Measurements from ENCODE around the gene GGCX. TPM values are rescaled to one million over a fixed set of nuclear protein-coding genes. Genes with fewer than 3 reads are reported as not detected.
A peak's percentile ranks its signal among the peaks of the same experiment; 100 is the strongest.

The GGCX gene
- total and polyA plus RNA-seq, 2 of the 13 experiments (the other 11 are each of a cell fraction or from before 2014, with no cell fraction given) = 72.5 to 103 TPM

DNA sequence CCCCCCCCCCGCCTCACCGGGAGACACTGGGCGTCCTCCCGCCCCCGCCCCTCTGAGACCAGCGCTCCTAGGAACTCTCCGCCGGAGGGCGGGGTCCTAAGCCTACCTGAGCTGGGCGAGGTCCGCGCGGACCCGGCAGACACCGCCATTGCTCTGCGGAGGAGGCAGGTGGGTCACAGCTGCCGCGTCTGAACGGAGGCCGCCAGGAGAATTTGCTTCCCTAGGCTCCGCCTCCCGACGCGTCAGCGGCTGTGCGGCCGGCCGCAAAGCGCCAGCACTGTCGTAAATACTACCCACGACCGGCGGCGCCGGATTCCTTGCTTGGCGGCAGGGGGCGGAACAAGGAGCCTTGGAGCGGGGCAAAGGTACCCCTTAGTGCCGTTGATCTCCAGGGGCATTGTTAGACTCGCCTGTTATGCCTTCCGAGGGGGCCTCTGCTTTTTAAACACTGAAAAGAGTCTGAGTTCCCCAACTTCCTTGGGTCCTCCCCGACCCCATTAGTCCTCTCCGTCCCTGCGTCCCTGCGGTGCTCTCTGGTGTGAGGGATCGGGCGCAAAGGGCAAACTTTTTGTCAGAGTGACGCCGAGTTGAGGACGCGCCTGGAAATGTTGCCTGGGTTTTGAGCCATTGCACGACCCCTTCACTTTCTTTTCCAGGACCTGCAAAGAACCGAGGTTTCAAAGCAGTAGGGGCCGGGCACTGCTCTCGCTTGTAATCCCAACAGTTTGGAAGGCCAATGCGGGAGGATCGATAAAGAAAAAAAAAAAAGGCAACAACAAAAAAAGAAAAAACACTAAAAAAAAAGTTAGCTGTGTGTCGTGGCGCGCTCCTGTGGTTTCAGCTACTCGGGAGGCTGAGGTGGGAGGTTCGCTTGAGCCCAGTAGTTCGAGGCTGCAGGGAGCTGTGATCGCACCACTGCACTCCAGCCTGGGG is at the start of gene GGCX (continued):
- TF ChIP-seq IRX3 (CRISPR knock-in tag; IDR thresholded peaks at IDR 0.05; ENCODE audit: borderline replicate concordance, low read depth) (peak; percentile 80; the same call in 1 of the 2 replicates), CBX2 (IDR thresholded peaks at IDR 0.05; ENCODE audit: low read depth, low read length) (no peak), CBX2 (CRISPR knock-in tag; IDR thresholded peaks at IDR 0.05; ENCODE audit: low read depth) (no peak), MAFG (CRISPR knock-in tag; IDR thresholded peaks at IDR 0.05) (no peak), ZBTB44 (CRISPR knock-in tag; IDR thresholded peaks at IDR 0.05) (no peak; the same call in 1 of the 2 replicates), REST (IDR thresholded peaks at IDR 0.05; ENCODE audit: borderline replicate concordance in 1 of 2, low read depth in 1 of 2, low read length in 2 of 2) (peak in 1 of 2 experiments; percentile 64; a peak in 1 of 4 replicates), ARNT (IDR thresholded peaks at IDR 0.05) (no peak), ZNF639 (CRISPR knock-in tag; conservative IDR thresholded peaks at IDR 0.05) (0 out of 2 replicates have a peak, but pooled peaks have one; percentile 21), ZBTB4 (CRISPR knock-in tag; IDR thresholded peaks at IDR 0.05; ENCODE audit: borderline replicate concordance) (peak; percentile 84; the same call in 1 of the 2 replicates), GATAD2A (CRISPR knock-in tag; IDR thresholded peaks at IDR 0.05) (peak; percentile 56; the same call in 1 of the 2 replicates), KLF9 (CRISPR knock-in tag; IDR thresholded peaks at IDR 0.05; ENCODE audit: low read depth) (no peak; the same call in 1 of the 2 replicates), TEF (CRISPR knock-in tag; IDR thresholded peaks at IDR 0.05) (no peak; the same call in 1 of the 2 replicates), ZNF773 (CRISPR knock-in tag; IDR thresholded peaks at IDR 0.05; ENCODE audit: borderline replicate concordance) (no peak)
- TF ChIP-seq, protein P1, sequence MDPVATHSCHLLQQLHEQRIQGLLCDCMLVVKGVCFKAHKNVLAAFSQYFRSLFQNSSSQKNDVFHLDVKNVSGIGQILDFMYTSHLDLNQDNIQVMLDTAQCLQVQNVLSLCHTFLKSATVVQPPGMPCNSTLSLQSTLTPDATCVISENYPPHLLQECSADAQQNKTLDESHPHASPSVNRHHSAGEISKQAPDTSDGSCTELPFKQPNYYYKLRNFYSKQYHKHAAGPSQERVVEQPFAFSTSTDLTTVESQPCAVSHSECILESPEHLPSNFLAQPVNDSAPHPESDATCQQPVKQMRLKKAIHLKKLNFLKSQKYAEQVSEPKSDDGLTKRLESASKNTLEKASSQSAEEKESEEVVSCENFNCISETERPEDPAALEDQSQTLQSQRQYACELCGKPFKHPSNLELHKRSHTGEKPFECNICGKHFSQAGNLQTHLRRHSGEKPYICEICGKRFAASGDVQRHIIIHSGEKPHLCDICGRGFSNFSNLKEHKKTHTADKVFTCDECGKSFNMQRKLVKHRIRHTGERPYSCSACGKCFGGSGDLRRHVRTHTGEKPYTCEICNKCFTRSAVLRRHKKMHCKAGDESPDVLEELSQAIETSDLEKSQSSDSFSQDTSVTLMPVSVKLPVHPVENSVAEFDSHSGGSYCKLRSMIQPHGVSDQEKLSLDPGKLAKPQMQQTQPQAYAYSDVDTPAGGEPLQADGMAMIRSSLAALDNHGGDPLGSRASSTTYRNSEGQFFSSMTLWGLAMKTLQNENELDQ (CRISPR knock-in tag; IDR thresholded peaks at IDR 0.05; ENCODE audit: borderline replicate concordance) = no peak

Measured in HepG2 (cell line).